ENCODE results near the gene TMEM131. TPM values are rescaled to one million over a fixed set of nuclear protein-coding genes. Genes with fewer than 3 reads are reported as not detected.

The TMEM131 gene
- total RNA-seq, 1 experiment from 2014 or later: 21.9 TPM

GRCh38 chr2:97766567-97766966 is 229.2 kb downstream of the TMEM131 start:
- H3K36me3 Mint-ChIP-seq: peaks cover 13% of the 10 kb centered on the region; the same call in 1 of the 2 replicates
- peaks cover 34% of the 10 kb centered on the region for H3K4me1 Mint-ChIP-seq
- H3K9me3 Mint-ChIP-seq: no peaks in the 10 kb centered on the region
- no peak overlapping the region for H3K27ac Mint-ChIP-seq
- H3K27me3 Mint-ChIP-seq (ENCODE audit: low read depth): peaks cover 15% of the 10 kb centered on the region
- DNase-seq (ENCODE audit: low spot score) (no peak), ATAC-seq (no peak)
- TF ChIP-seq JUN (CRISPR knock-in tag; IDR thresholded peaks at IDR 0.05) (no peak), ATF1 (CRISPR knock-in tag; IDR thresholded peaks at IDR 0.05) (no peak), USF1 (CRISPR knock-in tag; IDR thresholded peaks at IDR 0.05) (no peak), PRRX2 (CRISPR knock-in tag; IDR thresholded peaks at IDR 0.05) (no peak), ERG (CRISPR knock-in tag; IDR thresholded peaks at IDR 0.05) (no peak), ETV6 (CRISPR knock-in tag; IDR thresholded peaks at IDR 0.05) (no peak), SMAD3 (CRISPR knock-in tag; IDR thresholded peaks at IDR 0.05; ENCODE audit: borderline replicate concordance) (no peak), USF2 (CRISPR knock-in tag; IDR thresholded peaks at IDR 0.05) (no peak), MLX (CRISPR knock-in tag; IDR thresholded peaks at IDR 0.05) (no peak), E2F4 (CRISPR knock-in tag; IDR thresholded peaks at IDR 0.05; ENCODE audit: borderline replicate concordance, low read depth) (no peak), ATF3 (CRISPR knock-in tag; conservative IDR thresholded peaks at IDR 0.05) (no peak)
- ChIA-PET POLR2A (no interaction called here), CTCF (interaction anchor here (0.6 to 2.5 kb wide), 4 partner anchors 18 to 88 kb away, joined by 3 to 10 read pairs (median 4); no protein-coding TSS in a partner anchor)
- H3K4me3 Mint-ChIP-seq: no peak overlapping the region

GRCh38 chr2:97765933-97766332 is 229.8 kb downstream of the TMEM131 start:
- Mint-ChIP-seq H3K4me3 (no peak overlapping the region), H3K4me1 (peaks cover 32% of the 10 kb centered on the region), H3K9me3 (no peaks in the 10 kb centered on the region), H3K27ac (no peak overlapping the region), H3K36me3 (peaks cover 13% of the 10 kb centered on the region; the same call in 1 of the 2 replicates), H3K27me3 (ENCODE audit: low read depth) (peaks cover 8% of the 10 kb centered on the region)
- POLR2A ChIA-PET: no interaction called here
- CTCF ChIA-PET: no interaction called here
- DNase-seq (ENCODE audit: low spot score) (no peak), ATAC-seq (no peak)
- no peak for TF ChIP-seq CREB1 (CRISPR knock-in tag; IDR thresholded peaks at IDR 0.05)
- no peak for TF ChIP-seq CBFB (CRISPR knock-in tag; IDR thresholded peaks at IDR 0.05; ENCODE audit: low read depth)
- TF ChIP-seq ATF2 (CRISPR knock-in tag; IDR thresholded peaks at IDR 0.05; ENCODE audit: borderline replicate concordance, low read depth): no peak
- no peak for TF ChIP-seq ZNF671 (CRISPR knock-in tag; IDR thresholded peaks at IDR 0.05)
- TF ChIP-seq ERG (CRISPR knock-in tag; IDR thresholded peaks at IDR 0.05): no peak
- TF ChIP-seq MLX (CRISPR knock-in tag; IDR thresholded peaks at IDR 0.05): no peak
- no peak for TF ChIP-seq ZNF138 (CRISPR knock-in tag; conservative IDR thresholded peaks at IDR 0.05)
- TF ChIP-seq CDX4 (CRISPR knock-in tag; IDR thresholded peaks at IDR 0.05; ENCODE audit: borderline replicate concordance): no peak
- TF ChIP-seq ATF3 (CRISPR knock-in tag; conservative IDR thresholded peaks at IDR 0.05): no peak
- no peak for TF ChIP-seq NFYB (CRISPR knock-in tag; conservative IDR thresholded peaks at IDR 0.05; ENCODE audit: low read depth)
- TF ChIP-seq ZNF263 (CRISPR knock-in tag; IDR thresholded peaks at IDR 0.05; ENCODE audit: low read depth): no peak
- TF ChIP-seq FOXJ3 (CRISPR knock-in tag; IDR thresholded peaks at IDR 0.05; ENCODE audit: borderline replicate concordance): no peak
- no peak for TF ChIP-seq EMX1 (CRISPR knock-in tag; IDR thresholded peaks at IDR 0.05)
- no peak for TF ChIP-seq ZBTB21 (CRISPR knock-in tag; IDR thresholded peaks at IDR 0.05; ENCODE audit: borderline replicate concordance)
- no peak for TF ChIP-seq IRF2 (CRISPR knock-in tag; IDR thresholded peaks at IDR 0.05; ENCODE audit: borderline replicate concordance, low read depth)
- no peak for TF ChIP-seq SOX15 (CRISPR knock-in tag; IDR thresholded peaks at IDR 0.05)
- TF ChIP-seq NFE2L1 (CRISPR knock-in tag; IDR thresholded peaks at IDR 0.05): no peak
- no peak for TF ChIP-seq NR1H2 (CRISPR knock-in tag; IDR thresholded peaks at IDR 0.05)

Measured in WTC11 (cell line).